K562 (cell line): ENCODE results near the gene ATP6V0E2. TPM values are rescaled to one million over a fixed set of nuclear protein-coding genes. Genes with fewer than 3 reads are reported as not detected.
A peak's percentile ranks its signal among the peaks of the same experiment; 100 is the strongest.

Source experiments
- ARNT ChIP-seq, 2 experiments: fragments of 450-650 bp; IDR thresholded peaks; 2 replicates each; pipeline ENCODE4 v1.6.1; 2016; ENCODE audit warnings: mild to moderate bottlenecking in 1 of 2
- BCL6 ChIP-seq: fragments of 250-450 bp; sonication (Bioruptor Pico); IDR thresholded peaks from 2 replicates; pipeline ENCODE4 v1.4.0; 2020
- CTBP1 ChIP-seq: fragments of 450-650 bp; IDR thresholded peaks from 2 replicates; pipeline ENCODE4 v1.6.1; 2016; ENCODE audit warnings: borderline replicate concordance
- FOXK2 ChIP-seq, 2 experiments: fragments of 450-650 bp; IDR thresholded peaks in 1 of 2; conservative IDR thresholded peaks in 1 of 2; 2 replicates each; pipeline ENCODE4 v1.6.1; 2016; ENCODE audit warnings: low read depth in 2 of 2, mild to moderate bottlenecking in 1 of 2
- GATA2 ChIP-seq: sonication (generic); formaldehyde crosslinking; IDR thresholded peaks from 2 replicates; pipeline ENCODE4 v1.4.0; 2020; ENCODE audit warnings: mild to moderate bottlenecking, missing genetic modification reagents
- PCBP2 ChIP-seq: fragments of 200-400 bp; formaldehyde crosslinking; IDR thresholded peaks from 2 replicates; pipeline ENCODE4 v1.6.1; 2018; ENCODE audit warnings: low read length, low read depth, mild to moderate bottlenecking, moderate library complexity; ENCODE audit not compliant: poor library complexity, severe bottlenecking
- PRDM10 ChIP-seq: fragments of 450-650 bp; IDR thresholded peaks from 2 replicates; pipeline ENCODE4 v1.6.1; 2018; ENCODE audit not compliant: partially characterized antibody
- RAD21 ChIP-seq, 2 experiments: fragments of 250-450 bp in 1 of 2; fragments of 450-650 bp in 1 of 2; sonication (Bioruptor Pico) in 1 of 2; formaldehyde crosslinking in 1 of 2; IDR thresholded peaks in 1 of 2; conservative IDR thresholded peaks in 1 of 2; 2 replicates each; pipeline versions ENCODE4 v1.4.0 to v1.8.0; 2020 to 2022; ENCODE audit warnings: mild to moderate bottlenecking in 2 of 2, moderate library complexity in 1 of 2
- RBM17 ChIP-seq: fragments of 200-400 bp; formaldehyde crosslinking; IDR thresholded peaks from 2 replicates; pipeline ENCODE4 v1.6.1; 2017; ENCODE audit warnings: low read depth, mild to moderate bottlenecking, low read length, borderline replicate concordance
- SMAD1 ChIP-seq: fragments of 150-350 bp; IDR thresholded peaks from 2 replicates; pipeline ENCODE4 v1.6.1; 2014; ENCODE audit warnings: low read length, low read depth; ENCODE audit not compliant: partially characterized antibody
- YBX1 ChIP-seq: fragments of 450-650 bp; IDR thresholded peaks from 2 replicates; pipeline ENCODE4 v1.7.1; 2016; ENCODE audit warnings: mild to moderate bottlenecking
- ZBTB40 ChIP-seq, 2 experiments: fragments of 450-650 bp in 1 of 2; sonication (generic) in 1 of 2; formaldehyde crosslinking in 1 of 2; IDR thresholded peaks; 2 replicates each; pipeline versions ENCODE4 v1.7.1 to v1.9.0; 2016 to 2022; ENCODE audit warnings: inconsistent platforms in 1 of 2, mild to moderate bottlenecking in 1 of 2, missing genetic modification reagents in 1 of 2
- ZNF175 ChIP-seq: fragments of 200-800 bp; sonication (Bioruptor generic); IDR thresholded peaks from 2 replicates; pipeline ENCODE4 v1.6.1; 2016; ENCODE audit warnings: low read depth, mild to moderate bottlenecking, missing genetic modification characterization, missing compliant biosample characterization
- ZNF316 ChIP-seq: fragments of 450-650 bp; IDR thresholded peaks from 2 replicates; pipeline ENCODE4 v1.6.1; 2016
- ZZZ3 ChIP-seq: fragments of 450-650 bp; IDR thresholded peaks from 2 replicates; pipeline ENCODE4 v1.6.1; 2016; ENCODE audit warnings: antibody characterized with exemption, mild to moderate bottlenecking, moderate library complexity
- polyA plus RNA-seq, 8 experiments: library from polyadenylated mRNA; depleted of rRNA in 4 of 8; stranded (reverse) in 5 of 8; unstranded in 3 of 8; fragments of >200 nt; fragmentation: Nextera tagmentation in 2 of 8; fragmentation: Illumina TruSeq in 1 of 8; extraction: Ambion mirVana in 2 of 8; extraction: Trizol in 1 of 8; gene quantifications; 2 replicates each; pipeline versions ENCODE4 v1.2.1 to v1.2.3, GENCODE V29; 2011 to 2014; ENCODE audit warnings: inconsistent platforms in 1 of 8, missing spikeins in 1 of 8
- total RNA-seq, 7 experiments: library from RNA; depleted of rRNA in 6 of 7; stranded (reverse); fragments of >200 nt in 6 of 7; fragmentation: Illumina TruSeq in 2 of 7; extraction: Trizol in 2 of 7; gene quantifications; 2 replicates each; pipeline versions ENCODE4 v1.2.1 to v1.2.3, GENCODE V29; 2011 to 2021; ENCODE audit warnings: low replicate concordance in 1 of 7

The ATP6V0E2 gene
- total and polyA plus RNA-seq, 9 of the 15 experiments (the other 6 are each of a cell fraction or from before 2014, with no cell fraction given) = 0.55 to 18.5 (median 10.9) TPM

GRCh38 chr7:149824748-149825566 is 48.8 kb upstream of the ATP6V0E2 start (continued):
- no peak for TF ChIP-seq RBM17
- TF ChIP-seq SMAD1 = no peak
- no peak for TF ChIP-seq RAD21 (CRISPR knock-in tag; conservative IDR thresholded peaks at IDR 0.05 in 1 of 2, IDR thresholded peaks at IDR 0.05 in 1 of 2)
- TF ChIP-seq ZBTB40 (IDR thresholded peaks at IDR 0.05) = no peak
- no peak for TF ChIP-seq ZBTB40 (CRISPR knock-in tag; IDR thresholded peaks at IDR 0.05)
- TF ChIP-seq PRDM10 = no peak
- TF ChIP-seq BCL6 (CRISPR knock-in tag) = no peak
- TF ChIP-seq FOXK2 (conservative IDR thresholded peaks at IDR 0.05 in 1 of 2, IDR thresholded peaks at IDR 0.05 in 1 of 2; ENCODE audit: low read depth in 2 of 2) = no peak
- no peak for TF ChIP-seq GATA2 (CRISPR knock-in tag)
- peak; percentile 33; the same call in 1 of the 2 replicates for TF ChIP-seq ZNF316
- TF ChIP-seq ZNF175 = no peak
- TF ChIP-seq ARNT (IDR thresholded peaks at IDR 0.05) = no peak
- TF ChIP-seq PCBP2 = no peak
- no peak for TF ChIP-seq YBX1
- TF ChIP-seq CTBP1 = no peak
- TF ChIP-seq ZZZ3 = no peak
